GM18858 (cell line): ENCODE results near the gene NDUFA12.
"Not testable (repeated sequence)": the region's sequence is repeated elsewhere in the genome, so short reads cannot be mapped to it uniquely, and the experiment has no call there.

Experiments
- ATAC-seq: cut with Tn5 transposase; IDR thresholded peaks from one replicate; pipeline ENCODE4 v1.9.1; 2021; ENCODE audit not compliant: unreplicated experiment

NDUFA12 gene

DNA sequence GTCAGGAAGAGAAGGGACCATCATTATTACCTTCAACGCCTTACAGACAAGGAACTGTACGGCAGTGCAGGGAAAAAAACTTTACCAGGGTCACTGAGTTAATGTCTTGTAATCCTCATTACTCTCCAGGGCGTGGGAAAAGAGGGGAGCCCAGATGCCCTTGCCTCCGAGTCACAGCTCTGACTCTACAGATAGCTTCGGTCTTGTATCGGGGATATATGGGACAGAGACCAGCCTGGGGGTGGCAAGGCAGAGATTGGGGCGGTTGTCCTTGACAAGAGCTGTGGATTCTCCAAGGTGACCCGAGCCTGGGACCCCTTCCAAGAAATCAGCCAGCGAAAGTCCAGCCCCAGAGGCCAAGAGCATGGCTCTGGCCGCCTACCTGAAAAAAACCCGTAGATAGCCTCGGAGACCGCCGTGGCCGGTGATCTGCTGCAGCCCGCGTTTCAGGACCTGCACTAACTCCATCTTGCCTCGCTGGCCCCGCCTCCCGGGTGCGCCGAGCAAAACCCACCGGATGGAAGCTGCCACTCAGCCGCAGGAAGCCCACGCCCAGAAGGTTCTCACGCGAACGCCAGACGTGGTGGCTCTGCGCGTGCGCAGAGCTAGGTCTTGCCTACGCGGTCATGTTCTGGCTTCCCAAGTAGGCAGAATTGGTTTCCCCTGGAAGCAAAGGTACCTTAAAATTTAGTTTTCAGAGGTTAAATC is at the start of gene NDUFA12:
Gene NDUFA12, minus strand, starts transcription at position 485 of the 708 bp plus-strand sequence. Its CDS starts 17 bp downstream, at position 468.
- ATAC-seq, result peak; percentile 95

- no peak for ATAC-seq
Observed at GRCh38 chr12:95051241-95051640, 47.7 kb upstream of the NDUFA12 start.

DNA sequence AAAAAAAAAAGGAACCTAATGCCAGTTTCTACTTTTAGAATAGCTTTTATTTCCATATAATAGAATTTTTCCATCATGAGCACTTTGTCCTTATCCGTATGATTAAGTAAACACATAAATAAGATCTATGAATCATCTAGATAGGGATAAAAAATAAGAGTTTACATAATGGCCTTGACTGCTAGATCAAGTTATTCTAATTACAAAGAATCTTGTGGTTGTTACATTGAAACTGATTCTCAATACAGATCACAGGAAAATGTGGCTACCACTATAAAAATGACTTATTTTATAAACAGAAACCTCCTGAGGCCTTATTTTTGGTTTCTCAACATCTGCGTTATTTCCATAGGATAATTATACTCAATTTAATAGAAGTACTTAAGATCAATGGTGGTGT is 34.4 kb upstream of the NDUFA12 start:
- ATAC-seq, result no peak

DNA sequence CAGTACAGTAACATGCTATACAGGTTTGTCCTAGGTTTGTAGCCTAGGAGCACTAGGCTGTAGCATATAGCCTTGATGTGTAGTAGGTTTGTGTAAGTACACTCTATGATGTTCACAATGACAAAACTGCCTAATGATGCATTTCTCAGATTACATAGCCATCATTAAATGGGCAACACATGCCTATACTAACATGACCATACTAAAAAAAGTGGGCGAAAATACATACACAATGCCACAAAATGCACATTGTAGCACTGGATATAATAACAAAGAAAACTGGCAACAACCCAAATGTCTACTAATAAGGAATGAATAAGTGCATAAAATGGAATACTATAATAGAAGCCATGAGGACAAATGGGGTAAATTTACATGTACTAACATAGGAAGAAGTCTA is 31.3 kb upstream of the NDUFA12 start:
- no peak for ATAC-seq

DNA sequence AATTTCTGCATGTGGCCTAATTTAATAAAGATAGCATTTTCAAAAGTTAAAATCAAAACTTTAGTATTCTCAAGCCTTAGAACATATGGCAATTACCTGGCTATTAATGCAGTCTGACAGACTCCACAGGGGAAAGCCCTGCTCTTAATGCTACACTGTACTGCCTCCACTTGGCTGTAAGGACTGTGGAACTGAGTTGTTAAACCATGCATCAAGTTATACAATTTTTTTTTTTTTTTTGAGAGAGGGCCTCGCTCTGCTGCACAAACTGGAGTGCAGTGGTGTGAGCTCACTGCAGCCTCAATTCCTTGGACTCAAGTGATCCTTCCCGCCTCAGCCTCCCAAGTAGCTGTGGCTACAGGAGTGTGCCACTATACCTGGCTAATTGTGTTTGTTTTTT is 19.0 kb upstream of the NDUFA12 start:
- ATAC-seq, result no peak

GRCh38 chr12:95017482-95017881 is 14.0 kb upstream of the NDUFA12 start:
- no peak for ATAC-seq

DNA sequence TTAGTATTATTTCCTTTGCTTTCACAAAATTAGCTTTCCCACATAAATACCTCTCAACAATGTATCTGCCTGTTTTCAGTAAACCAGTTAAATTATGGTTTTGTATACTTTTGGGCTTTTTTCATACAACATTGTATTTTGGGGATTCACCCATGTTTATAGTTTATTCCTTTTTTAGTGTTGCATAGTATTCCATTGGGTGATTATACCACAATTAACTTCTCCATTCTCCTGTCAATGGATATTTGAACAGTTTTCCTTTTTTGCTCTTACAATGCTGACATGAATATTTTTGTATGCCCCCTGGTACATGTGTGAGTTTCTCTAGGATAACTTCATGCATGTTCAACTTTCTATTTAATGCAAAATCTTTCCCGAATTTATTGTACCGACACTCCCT is 12.6 kb upstream of the NDUFA12 start:
- no peak for ATAC-seq

GRCh38 chr12:95014554-95014953 is 11.1 kb upstream of the NDUFA12 start:
- no peak for ATAC-seq

DNA sequence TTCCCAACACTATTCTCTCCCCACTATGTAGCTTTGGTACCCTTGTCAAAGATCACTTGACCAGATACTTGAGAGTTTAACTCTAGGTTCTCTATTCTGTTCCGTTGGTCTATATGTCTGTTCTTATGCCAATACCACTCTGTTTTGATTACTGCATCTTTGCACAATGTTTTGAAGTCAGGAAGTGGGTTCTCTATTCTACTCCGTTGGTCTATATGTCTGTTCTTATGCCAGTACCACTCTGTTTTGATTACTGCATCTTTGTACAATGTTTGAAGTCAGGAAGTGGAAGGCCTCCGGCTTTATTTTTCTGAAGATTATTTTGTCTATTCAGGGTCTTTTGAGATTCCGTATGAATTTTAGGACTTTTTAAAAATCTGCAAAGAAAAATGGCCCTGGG is 2.7 kb upstream of the NDUFA12 start:
- ATAC-seq, result no peak

DNA sequence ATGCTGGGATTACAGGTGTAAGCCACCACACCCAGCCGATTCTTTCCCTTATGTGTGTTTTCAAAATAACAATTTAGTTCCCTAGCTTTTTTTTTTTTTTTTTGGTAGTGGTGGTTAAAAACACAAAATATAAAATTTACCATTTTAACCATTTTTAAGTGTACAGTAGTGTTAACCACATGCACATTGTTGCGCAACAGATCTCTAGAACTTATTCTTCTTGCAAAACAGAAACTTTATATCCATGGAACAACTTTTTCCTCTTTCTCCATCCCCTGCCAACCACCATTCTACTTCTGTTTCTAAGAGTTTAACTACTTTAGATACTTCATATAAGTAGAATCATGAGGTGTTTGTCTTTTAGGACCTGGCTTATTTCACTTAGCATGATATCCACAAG is 1.1 kb upstream of the NDUFA12 start:
- ATAC-seq, result no peak

DNA sequence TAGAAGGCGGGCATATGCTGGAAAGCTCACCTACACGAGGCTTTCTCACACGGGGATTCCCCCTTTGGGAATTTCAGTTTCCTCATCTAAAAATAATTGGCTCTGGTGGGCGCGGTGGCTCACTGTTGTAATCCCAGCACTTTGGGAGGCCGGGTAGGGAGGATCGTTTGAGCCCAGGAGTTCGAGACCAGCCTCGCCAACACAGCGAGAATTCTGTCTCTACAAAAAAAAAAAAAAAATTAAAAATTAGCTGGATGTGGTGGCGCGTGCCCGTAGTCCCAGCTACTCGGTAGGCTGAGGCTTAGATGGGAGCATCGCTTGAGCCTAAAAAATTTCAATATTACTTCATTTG is 400 bp upstream of the NDUFA12 start:
- ATAC-seq, result no peak

GRCh38 chr12:95002754-95003153 is 743 bp downstream of the NDUFA12 start:
- no peak for ATAC-seq

GRCh38 chr12:94998326-94998725 is 5.2 kb downstream of the NDUFA12 start:
- no peak for ATAC-seq

DNA sequence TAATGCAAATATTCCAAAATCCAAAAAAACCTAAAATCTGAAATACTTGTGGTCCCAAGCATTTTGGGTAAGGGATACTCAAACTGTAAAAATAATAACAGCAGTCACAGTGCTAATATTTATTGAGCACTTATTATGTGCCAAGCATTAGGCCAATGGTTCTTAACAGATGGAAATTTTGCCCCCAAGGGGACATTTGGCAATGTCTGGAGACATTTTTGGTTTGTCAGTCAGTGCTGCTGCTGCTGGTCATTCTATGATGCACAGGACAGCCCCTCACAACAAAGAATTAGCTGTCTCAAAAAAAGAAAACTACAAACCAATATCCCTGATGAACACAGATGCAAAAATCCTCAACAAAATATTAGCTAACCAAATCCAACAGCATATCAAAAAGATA is 5.8 kb downstream of the NDUFA12 start:
- ATAC-seq, result no peak

- ATAC-seq, result no peak
Observed at GRCh38 chr12:94997061-94997460, 6.4 kb downstream of the NDUFA12 start.

GRCh38 chr12:94994312-94994711 is 9.2 kb downstream of the NDUFA12 start:
- no peak for ATAC-seq

- not testable (repeated sequence) for ATAC-seq
Observed at GRCh38 chr12:94993855-94994254, 9.6 kb downstream of the NDUFA12 start.

DNA sequence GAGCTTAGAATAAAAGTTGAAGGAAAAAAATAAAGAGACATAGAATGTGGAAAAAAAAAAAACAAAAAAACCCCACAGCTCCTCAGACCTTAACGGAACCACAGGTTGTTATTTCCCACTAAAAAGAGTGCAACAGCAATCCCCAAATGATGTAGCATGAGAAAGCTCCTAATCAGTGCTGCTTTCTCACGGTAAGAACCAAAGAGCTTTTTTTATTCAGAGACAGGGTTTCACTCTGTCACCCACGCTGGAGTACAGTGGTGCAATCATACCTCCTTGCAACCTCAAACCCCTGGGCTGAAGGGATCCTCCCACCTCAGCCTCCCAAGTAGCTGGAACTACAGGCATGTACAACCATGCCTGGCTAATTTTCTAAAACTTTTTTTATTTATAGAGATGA is 13.3 kb downstream of the NDUFA12 start:
- ATAC-seq, result no peak

GRCh38 chr12:94988471-94988870 is 15.0 kb downstream of the NDUFA12 start:
- ATAC-seq, result no peak

DNA sequence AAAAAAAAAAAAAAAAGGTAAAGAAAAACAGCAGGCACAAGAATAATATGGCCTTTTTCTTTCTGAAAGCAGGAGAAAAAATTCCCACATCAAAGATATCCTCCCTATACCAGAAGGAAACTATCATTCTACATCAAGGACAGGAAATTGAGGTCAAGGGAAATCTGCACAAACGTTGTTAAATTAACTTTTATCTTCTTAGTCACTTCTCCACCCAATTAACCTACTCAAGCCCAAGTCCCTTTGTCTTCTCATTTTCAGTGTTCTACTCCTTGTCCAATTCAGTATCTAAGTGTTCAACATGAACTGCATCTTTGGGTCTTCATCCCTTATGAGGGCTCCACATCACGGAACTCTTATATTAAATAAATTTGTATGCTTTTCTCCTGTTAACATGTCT is 15.7 kb downstream of the NDUFA12 start:
- ATAC-seq, result no peak

DNA sequence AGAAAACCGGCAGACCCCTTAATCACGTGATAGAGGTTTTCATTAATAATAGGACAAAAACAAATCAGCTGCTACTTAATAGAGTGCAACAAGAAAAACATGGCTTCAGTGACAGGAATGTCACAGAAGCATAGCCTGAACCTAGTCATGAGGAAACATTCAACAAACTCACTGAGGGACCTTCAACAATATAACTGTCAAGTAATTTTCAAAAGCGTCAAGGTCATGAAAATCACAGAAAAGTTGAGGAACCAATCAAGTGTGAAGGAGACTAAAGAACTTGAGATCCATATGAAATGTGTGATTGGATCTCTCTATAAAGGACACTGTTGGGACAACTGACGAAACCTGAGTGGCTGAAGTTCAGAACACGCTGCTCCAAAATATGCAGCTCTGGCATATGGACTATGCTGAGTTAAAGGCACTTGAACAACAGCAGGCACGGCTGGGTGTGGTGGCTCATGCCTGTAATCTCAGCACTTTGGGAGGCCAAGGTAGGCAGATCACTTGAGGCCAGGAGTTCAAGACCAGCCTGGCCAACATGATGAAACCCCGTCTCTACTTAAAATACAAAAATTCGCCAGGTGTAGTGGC is 16.3 kb downstream of the NDUFA12 start:
- no peak for ATAC-seq

- ATAC-seq, result not testable (repeated sequence)
Observed at GRCh38 chr12:94985099-94985498, 18.4 kb downstream of the NDUFA12 start.

DNA sequence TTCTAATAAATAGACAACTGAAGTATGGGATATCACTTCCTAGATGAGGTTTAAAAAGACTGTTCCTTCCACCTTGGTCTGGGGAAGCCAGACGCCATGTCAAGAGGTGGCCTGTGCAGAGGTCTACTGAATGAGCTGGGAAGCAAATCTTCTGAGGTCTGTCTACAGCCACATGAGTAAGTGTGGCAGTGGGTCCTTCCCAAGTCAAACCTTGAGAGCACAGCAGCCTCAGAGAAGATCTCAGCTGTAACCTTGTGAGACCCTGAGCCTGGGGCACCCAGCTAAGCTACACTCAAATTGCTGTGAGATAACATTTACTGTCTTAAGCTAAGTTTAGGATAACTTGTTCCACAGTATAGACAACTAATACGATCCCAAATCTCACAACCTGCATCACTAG is 20.2 kb downstream of the NDUFA12 start:
- no peak for ATAC-seq
